HFF-Myc (cell line): ENCODE results near the gene RBFOX2.

ENCODE experiments used
- DNase-seq: peaks from one replicate; pipeline ENCODE4 v3.0.0-alpha.2; 2011; ENCODE audit warnings: low read depth; ENCODE audit errors: extremely low read depth
- H3K4me3 ChIP-seq: replicated peaks from 2 replicates; pipeline ENCODE4 v1.5.1; 2011; ENCODE audit warnings: low read depth, mild to moderate bottlenecking, control low read depth, low read length
- CTCF ChIP-seq: IDR thresholded peaks from 2 replicates; pipeline ENCODE4 v1.5.1; 2012; ENCODE audit warnings: mild to moderate bottlenecking, low read depth, low read length, control low read depth; ENCODE audit errors: missing control alignments

The RBFOX2 gene

GRCh38 chr22:36068776-36069344 is 40.2 kb upstream of the RBFOX2 start:
- DNase-seq, result no peak
- H3K4me3 ChIP-seq, result no peak overlapping the region
- TF ChIP-seq CTCF, result no peak

- DNase-seq, result no peak
- TF ChIP-seq CTCF, result no peak
- H3K4me3 ChIP-seq, result no peak overlapping the region
These were observed 38.6 kb upstream of the RBFOX2 start for GRCh38 chr22:36067235-36067558.

GRCh38 chr22:36065775-36066544 is 37.3 kb upstream of the RBFOX2 start:
- peak overlapping the region; percentile 34 for H3K4me3 ChIP-seq
- DNase-seq, result peak; percentile 87
- TF ChIP-seq CTCF, result peak; percentile 99

GRCh38 chr22:36065462-36065774 is 36.8 kb upstream of the RBFOX2 start:
- no peak for TF ChIP-seq CTCF
- peak overlapping the region; percentile 34 for H3K4me3 ChIP-seq
- DNase-seq, result no peak

GRCh38 chr22:36064358-36064757 is 35.7 kb upstream of the RBFOX2 start:
- no peak overlapping the region for H3K4me3 ChIP-seq
- no peak for TF ChIP-seq CTCF
- no peak for DNase-seq

- no peak for DNase-seq
- TF ChIP-seq CTCF, result no peak
- H3K4me3 ChIP-seq, result no peak overlapping the region
These were observed 28.4 kb upstream of the RBFOX2 start for GRCh38 chr22:36056980-36057379.
